OCI-LY1 (cell line): ENCODE data around the gene SLC8A1.

Source experiments
- H2AFZ ChIP-seq: fragments of 200-600 bp; sonication (generic), shearing (Covaris generic); 2 replicates; pipeline ENCODE4 v1.6.0; 2014; ENCODE audit warnings: antibody characterized with exemption, mild to moderate bottlenecking, low read length
- H3F3A ChIP-seq: fragments of 200-600 bp; sonication (generic), shearing (Covaris generic); 2 replicates; pipeline ENCODE4 v1.6.0; 2014; ENCODE audit warnings: mild to moderate bottlenecking, antibody characterized with exemption, low read length, moderate library complexity; ENCODE audit not compliant: insufficient read depth
- H3K27ac ChIP-seq: fragments of 200-600 bp; sonication (generic); 2 replicates; pipeline ENCODE4 v1.5.1; 2014; ENCODE audit warnings: low read length, mixed run types, mild to moderate bottlenecking, low read depth; ENCODE audit not compliant: poor library complexity, severe bottlenecking
- H3K27me3 ChIP-seq: fragments of 200-600 bp; sonication (generic); 2 replicates; pipeline ENCODE4 v1.6.0; 2014; ENCODE audit warnings: antibody characterized with exemption, mild to moderate bottlenecking, low read length, moderate library complexity; ENCODE audit not compliant: insufficient read depth
- H3K36me3 ChIP-seq: fragments of 200-600 bp; sonication (generic); 2 replicates; pipeline ENCODE4 v1.6.1; 2014; ENCODE audit warnings: mild to moderate bottlenecking, antibody characterized with exemption, low read length, moderate library complexity, mixed read lengths; ENCODE audit not compliant: insufficient read depth
- H3K4me1 ChIP-seq: fragments of 200-600 bp; sonication (generic); 2 replicates; pipeline ENCODE4 v1.5.1; 2014; ENCODE audit warnings: mild to moderate bottlenecking, low read length, moderate library complexity; ENCODE audit not compliant: insufficient read depth, severe bottlenecking
- H3K4me2 ChIP-seq: fragments of 200-600 bp; sonication (generic), shearing (Covaris generic); 2 replicates; pipeline ENCODE4 v1.6.1; 2014; ENCODE audit warnings: low read length
- H3K4me3 ChIP-seq: fragments of 200-600 bp; sonication (generic); 2 replicates; pipeline ENCODE4 v1.5.1; 2014; ENCODE audit warnings: low read length, low read depth, mild to moderate bottlenecking, mixed read lengths; ENCODE audit not compliant: poor library complexity, severe bottlenecking
- H3K79me2 ChIP-seq: fragments of 200-600 bp; shearing (Covaris generic); 2 replicates; pipeline ENCODE4 v1.6.1; 2016; ENCODE audit warnings: mixed run types, low read length, mixed read lengths; ENCODE audit not compliant: insufficient read depth
- H3K9ac ChIP-seq: fragments of 200-600 bp; sonication (generic), shearing (Covaris generic); 2 replicates; pipeline ENCODE4 v1.6.1; 2014; ENCODE audit warnings: mild to moderate bottlenecking, low read length, mixed read lengths
- H3K9me2 ChIP-seq: fragments of 200-600 bp; sonication (generic), shearing (Covaris generic); 2 replicates; pipeline ENCODE4 v1.6.1; 2014; ENCODE audit warnings: low read depth, mild to moderate bottlenecking, low read length, mixed read lengths
- H3K9me3 ChIP-seq: fragments of 200-600 bp; shearing (Covaris generic); 2 replicates; pipeline ENCODE4 v1.6.1; 2014; ENCODE audit warnings: low read length, mixed read lengths
- H4K20me1 ChIP-seq: fragments of 200-600 bp; sonication (generic), shearing (Covaris generic); 2 replicates; pipeline ENCODE4 v1.6.0; 2016; ENCODE audit warnings: mild to moderate bottlenecking, low read length; ENCODE audit not compliant: insufficient read depth
- EZH2 ChIP-seq: fragments of 200-600 bp; sonication (generic), shearing (Covaris generic); IDR thresholded peaks from 2 replicates; pipeline ENCODE4 v1.8.0; 2017; ENCODE audit warnings: borderline replicate concordance, mixed run types, mild to moderate bottlenecking, antibody characterized with exemption, low read length, moderate library complexity, mixed read lengths
- TF ChIP-seq, protein P1 (sequence below): fragments of 200-600 bp; sonication (generic), shearing (Covaris generic); IDR thresholded peaks from 2 replicates; pipeline ENCODE4 v1.5.1; 2017; ENCODE audit warnings: mild to moderate bottlenecking, antibody characterized with exemption, low read length, moderate library complexity, mixed read lengths

The SLC8A1 gene

DNA sequence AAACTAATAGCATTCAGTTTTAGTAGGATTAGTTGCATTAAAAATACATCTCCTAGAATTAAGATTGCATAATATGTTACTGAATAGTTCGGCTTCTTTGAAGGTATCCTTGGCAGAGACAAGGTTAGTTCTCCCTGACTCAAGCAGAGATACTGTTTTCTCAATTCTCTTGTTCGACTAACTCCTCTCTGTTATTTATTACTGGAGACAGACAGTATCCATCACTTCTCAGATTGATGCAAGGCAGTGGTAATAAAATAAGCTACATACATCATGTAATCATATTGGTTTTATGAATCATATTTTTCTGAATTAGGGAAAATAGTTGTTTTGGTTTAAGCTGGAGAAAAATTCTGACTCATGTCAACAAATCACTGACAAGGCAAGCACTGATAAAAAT lies 134.8 kb downstream of the SLC8A1 start:
- no peak overlapping the region for H2AFZ ChIP-seq
- no peaks in the 10 kb centered on the region for H3K9me2 ChIP-seq
- TF ChIP-seq, protein P1, sequence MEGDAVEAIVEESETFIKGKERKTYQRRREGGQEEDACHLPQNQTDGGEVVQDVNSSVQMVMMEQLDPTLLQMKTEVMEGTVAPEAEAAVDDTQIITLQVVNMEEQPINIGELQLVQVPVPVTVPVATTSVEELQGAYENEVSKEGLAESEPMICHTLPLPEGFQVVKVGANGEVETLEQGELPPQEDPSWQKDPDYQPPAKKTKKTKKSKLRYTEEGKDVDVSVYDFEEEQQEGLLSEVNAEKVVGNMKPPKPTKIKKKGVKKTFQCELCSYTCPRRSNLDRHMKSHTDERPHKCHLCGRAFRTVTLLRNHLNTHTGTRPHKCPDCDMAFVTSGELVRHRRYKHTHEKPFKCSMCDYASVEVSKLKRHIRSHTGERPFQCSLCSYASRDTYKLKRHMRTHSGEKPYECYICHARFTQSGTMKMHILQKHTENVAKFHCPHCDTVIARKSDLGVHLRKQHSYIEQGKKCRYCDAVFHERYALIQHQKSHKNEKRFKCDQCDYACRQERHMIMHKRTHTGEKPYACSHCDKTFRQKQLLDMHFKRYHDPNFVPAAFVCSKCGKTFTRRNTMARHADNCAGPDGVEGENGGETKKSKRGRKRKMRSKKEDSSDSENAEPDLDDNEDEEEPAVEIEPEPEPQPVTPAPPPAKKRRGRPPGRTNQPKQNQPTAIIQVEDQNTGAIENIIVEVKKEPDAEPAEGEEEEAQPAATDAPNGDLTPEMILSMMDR, result no peak
- no peak for TF ChIP-seq EZH2
- H3K4me1 ChIP-seq, result no peaks in the 10 kb centered on the region
- H3K79me2 ChIP-seq, result no peaks in the 10 kb centered on the region
- H3K27ac ChIP-seq, result no peak overlapping the region
- H3K36me3 ChIP-seq, result no peaks in the 10 kb centered on the region
- no peaks in the 10 kb centered on the region for H3K9me3 ChIP-seq
- H3K4me3 ChIP-seq, result no peak overlapping the region
- no peaks in the 10 kb centered on the region for H3K27me3 ChIP-seq
- no peak overlapping the region for H3K9ac ChIP-seq
- no peak overlapping the region for H3K4me2 ChIP-seq
- H4K20me1 ChIP-seq, result no peaks in the 10 kb centered on the region
- H3F3A ChIP-seq, result no peaks in the 10 kb centered on the region

DNA sequence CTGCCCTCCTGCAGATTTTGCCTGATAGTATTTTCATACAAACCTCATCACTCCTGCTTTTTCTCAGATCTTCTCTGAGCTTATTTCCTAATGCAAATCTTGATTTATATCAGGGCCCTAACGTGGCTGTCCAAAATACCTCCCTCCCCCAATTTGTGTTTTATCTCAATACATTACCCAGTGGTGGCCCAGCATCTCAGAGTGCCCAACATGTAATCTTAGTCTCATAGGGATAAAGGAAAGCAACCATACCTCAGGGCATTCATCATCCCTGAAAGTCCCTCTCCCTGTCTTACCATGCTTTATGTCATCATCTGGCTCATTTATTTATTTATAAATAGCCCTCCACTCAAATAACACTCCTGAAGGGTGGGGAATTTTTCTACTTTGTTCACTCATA lies 135.3 kb downstream of the SLC8A1 start:
- Histone ChIP-seq H3K4me3 (no peak overlapping the region), H3K9ac (no peak overlapping the region), H2AFZ (no peak overlapping the region), H3K4me2 (no peak overlapping the region), H3K36me3 (no peaks in the 10 kb centered on the region), H3F3A (no peaks in the 10 kb centered on the region), H3K9me3 (no peaks in the 10 kb centered on the region), H3K9me2 (no peaks in the 10 kb centered on the region), H3K27ac (no peak overlapping the region), H3K4me1 (no peaks in the 10 kb centered on the region), H3K27me3 (no peaks in the 10 kb centered on the region), H4K20me1 (no peaks in the 10 kb centered on the region), H3K79me2 (no peaks in the 10 kb centered on the region)
- TF ChIP-seq, protein P1, result no peak
- TF ChIP-seq EZH2, result no peak

DNA sequence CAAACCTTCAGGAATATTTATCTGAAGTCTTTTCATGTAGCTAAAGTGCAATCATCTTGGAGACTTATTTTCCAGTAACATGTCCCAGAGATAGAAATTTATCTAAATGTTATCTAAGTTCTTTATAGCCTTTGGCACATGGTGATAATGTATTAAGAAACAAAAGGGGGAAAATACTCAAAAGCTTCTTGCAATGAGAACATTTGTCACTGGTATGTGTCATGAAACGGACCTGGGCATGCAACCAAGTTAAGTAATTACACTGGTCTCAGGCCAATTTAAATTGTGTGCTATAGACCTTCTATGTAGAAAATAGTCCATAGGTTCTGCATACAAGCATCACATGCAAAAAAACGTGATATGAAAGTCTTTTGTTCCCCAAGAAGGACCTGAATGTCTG lies 136.2 kb downstream of the SLC8A1 start:
- Histone ChIP-seq H3K27me3 (no peaks in the 10 kb centered on the region), H3K9me3 (no peaks in the 10 kb centered on the region), H3K4me3 (no peak overlapping the region), H3K79me2 (no peaks in the 10 kb centered on the region), H3K27ac (no peak overlapping the region), H3K4me1 (no peaks in the 10 kb centered on the region), H3K9me2 (no peaks in the 10 kb centered on the region), H3F3A (no peaks in the 10 kb centered on the region), H3K36me3 (no peaks in the 10 kb centered on the region), H3K9ac (no peak overlapping the region), H4K20me1 (no peaks in the 10 kb centered on the region), H3K4me2 (no peak overlapping the region), H2AFZ (no peak overlapping the region)
- no peak for TF ChIP-seq EZH2
- TF ChIP-seq, protein P1, result no peak
